ENCODE results near the gene TGM5.
A peak's percentile ranks its signal among the peaks of the same experiment; 100 is the strongest.
"Not testable (repeated sequence)": the region's sequence is repeated elsewhere in the genome, so short reads cannot be mapped to it uniquely, and the experiment has no call there.

Gene TGM5, protein sequence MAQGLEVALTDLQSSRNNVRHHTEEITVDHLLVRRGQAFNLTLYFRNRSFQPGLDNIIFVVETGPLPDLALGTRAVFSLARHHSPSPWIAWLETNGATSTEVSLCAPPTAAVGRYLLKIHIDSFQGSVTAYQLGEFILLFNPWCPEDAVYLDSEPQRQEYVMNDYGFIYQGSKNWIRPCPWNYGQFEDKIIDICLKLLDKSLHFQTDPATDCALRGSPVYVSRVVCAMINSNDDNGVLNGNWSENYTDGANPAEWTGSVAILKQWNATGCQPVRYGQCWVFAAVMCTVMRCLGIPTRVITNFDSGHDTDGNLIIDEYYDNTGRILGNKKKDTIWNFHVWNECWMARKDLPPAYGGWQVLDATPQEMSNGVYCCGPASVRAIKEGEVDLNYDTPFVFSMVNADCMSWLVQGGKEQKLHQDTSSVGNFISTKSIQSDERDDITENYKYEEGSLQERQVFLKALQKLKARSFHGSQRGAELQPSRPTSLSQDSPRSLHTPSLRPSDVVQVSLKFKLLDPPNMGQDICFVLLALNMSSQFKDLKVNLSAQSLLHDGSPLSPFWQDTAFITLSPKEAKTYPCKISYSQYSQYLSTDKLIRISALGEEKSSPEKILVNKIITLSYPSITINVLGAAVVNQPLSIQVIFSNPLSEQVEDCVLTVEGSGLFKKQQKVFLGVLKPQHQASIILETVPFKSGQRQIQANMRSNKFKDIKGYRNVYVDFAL

DNA sequence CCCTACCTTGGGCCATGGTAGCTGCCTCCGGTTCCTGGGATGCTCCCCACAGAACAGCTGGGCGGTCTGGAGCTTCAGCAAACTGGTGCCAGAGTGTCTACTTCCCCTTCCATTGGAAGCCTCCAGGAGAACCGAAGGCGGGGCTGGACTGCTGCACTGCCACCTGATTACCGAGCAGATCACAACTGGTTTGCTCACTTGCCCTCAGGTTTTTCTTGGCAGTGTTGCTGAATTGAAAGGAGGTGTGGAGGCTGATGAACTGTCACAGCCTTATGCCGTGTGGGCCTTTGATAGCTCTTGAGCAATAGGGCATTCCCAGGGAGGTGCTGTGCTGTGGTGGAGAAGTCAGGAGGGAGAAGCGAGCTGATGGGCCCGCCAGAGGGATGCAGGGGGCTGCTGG is at the start of gene TGM5:
Gene TGM5, minus strand, starts transcription at position 95 of the 400 bp plus-strand sequence. Its CDS starts 79 bp downstream, at position 16.
- no peak for DNase-seq

DNA sequence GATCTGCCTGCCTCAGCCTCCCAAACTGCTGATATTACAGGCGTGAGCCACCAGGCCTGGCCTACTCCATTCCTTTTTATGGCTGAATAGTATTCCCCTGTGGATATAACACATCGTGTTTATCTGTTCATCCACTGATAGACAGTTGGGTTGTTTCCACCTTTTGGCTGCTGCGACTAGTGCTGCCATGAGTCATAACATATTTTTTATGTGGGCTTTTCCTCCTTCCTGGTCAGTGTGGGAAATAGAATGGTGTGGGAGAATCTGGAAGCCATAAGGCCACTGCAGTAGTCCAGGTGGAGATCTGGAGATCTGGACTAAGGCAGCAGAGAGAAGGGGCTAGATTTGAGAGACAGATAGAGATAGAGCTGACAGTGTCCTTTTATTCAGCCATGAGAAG is 47.4 kb upstream of the TGM5 start:
- DNase-seq: no peak

DNA sequence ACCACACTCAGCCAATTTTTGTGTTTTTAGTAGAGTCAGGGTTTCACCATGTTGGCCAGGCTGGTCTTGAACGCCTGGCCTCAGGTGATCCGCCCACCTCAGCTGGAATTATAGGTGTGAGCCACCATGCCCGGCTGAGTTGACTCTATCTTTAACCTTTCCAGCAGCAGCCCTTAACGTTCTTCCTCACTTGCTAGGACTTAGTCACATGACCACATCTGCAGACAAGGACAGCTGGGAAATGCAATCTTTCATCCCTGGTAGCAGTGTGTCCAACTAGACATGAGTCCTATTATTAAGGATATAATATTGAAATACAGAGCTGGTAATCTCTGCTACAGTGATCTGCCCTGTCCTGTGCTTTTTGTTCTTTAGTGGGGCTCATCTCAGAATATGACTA is 45.6 kb upstream of the TGM5 start:
- DNase-seq: no peak

DNA sequence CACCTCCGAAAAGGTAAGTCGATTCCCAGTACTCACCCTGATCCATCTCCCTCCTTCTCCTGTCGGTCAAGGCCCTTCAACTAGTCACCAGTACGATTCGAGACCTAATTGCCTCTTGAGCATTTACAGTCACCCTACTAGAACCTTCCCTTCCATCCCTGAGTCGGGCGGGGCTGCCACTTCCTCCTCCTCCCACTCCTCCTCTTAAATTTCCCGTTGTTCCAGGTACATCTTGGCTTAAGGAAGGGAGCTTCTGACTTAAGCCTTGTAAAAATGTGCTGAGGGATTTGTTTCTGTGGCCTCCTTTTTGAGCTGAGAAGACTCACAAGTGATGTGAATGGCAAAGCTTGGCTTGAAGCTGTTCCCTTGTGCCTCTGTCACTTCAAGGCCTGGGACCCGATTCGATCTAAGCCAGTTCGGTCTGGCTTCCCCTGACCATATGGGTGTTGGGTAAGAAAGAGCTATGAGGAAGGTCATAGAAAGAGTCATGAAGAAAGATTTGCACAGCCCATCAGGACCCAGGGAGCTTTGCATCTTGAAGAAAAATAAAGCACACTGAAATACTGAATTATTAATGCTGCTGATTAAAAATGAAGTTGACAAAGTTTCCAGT is 35.6 kb upstream of the TGM5 start, which contains the start of gene TGM7:
Gene TGM7, minus strand, starts transcription at position 51 of the 613 bp plus-strand sequence.
- DNase-seq: no peak

DNA sequence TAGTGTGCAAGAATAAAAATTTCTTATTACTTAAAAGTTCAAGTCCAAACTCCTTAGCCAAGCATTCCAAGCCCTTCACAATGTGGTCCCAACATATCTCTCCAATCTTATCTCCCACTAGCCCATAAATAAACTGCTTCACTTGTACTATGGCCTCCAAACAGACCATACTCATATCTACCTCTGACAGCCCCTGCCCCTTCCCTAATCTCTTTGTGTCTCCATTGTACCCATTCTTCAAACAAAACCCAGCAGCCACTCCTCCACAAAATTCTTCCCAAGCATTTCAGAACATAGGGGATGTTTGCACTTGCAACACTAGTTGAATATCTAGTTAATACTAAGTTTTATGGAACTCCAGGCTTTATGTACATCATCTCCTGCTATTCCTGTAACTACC is 33.2 kb upstream of the TGM5 start:
- no peak for DNase-seq

DNA sequence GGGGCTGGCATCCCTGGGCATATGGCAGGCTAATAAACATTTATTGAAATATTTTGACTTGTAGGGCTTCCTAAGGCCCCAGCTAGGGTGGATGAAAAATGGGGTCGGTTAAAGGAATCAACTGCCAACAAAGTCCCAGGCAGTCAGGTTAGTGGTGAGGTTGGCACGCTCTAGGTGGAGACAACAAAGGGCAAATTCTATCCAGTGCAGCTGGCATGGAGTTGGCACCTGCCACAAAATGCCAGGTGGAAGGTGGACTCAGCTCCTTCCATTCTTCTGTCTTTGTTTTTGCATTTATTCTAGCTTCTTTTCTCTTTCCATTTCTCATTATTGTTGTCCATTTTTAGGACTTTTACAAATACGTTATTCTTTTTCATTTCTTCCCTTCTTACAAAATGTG is 32.7 kb upstream of the TGM5 start:
- DNase-seq: no peak

DNA sequence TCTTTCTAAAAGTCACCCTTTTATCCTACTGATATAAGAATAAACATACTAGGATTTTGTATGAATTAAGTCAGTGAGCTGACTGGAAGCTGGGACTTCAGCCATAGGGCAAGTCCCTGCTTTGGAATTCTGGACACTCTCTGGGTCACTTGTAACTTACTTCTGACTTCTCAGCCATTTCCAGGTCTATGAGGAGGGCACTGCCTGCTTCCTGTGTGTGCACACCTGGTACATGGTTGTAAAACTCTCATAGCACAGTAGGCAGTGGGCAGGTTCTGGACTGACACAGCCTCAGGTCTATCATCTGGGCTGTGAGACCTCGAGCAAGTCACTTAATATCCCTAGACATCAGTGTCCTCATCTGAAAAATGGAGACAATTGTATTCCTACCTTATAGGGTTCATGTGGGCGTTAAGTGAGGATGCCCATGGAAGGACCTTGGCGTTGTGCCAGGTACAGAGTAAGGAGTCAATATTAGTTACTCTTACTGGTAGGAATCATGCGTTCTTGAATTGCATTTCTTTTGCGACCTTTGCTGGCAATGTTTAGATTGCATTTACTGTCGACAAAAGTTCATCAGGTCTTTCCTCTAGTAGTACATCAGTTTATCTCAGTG is 27.5 kb upstream of the TGM5 start:
- DNase-seq: no peak

DNA sequence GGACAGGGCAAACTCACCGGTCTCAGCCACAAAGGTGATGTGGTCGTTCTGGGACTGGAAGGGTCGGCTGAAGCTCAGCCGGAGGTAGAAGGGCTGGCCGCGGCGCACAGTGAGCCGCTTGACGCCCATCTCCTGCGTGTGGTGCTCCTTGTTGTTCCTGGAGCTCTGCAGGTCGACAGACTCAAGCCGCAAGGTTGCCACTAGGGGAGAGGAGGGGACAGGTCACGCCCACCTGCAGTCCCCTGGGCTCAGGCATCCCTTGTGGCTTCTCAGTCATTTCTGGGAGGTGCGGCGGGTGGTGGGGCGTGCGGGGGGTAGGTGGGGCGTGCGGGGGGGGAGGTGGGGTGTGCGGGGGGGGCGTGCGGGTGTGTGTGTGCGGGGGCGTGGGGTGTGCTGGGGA is 26.7 kb upstream of the TGM5 start:
- DNase-seq: peak in 1 of 2 experiments; percentile 8

DNA sequence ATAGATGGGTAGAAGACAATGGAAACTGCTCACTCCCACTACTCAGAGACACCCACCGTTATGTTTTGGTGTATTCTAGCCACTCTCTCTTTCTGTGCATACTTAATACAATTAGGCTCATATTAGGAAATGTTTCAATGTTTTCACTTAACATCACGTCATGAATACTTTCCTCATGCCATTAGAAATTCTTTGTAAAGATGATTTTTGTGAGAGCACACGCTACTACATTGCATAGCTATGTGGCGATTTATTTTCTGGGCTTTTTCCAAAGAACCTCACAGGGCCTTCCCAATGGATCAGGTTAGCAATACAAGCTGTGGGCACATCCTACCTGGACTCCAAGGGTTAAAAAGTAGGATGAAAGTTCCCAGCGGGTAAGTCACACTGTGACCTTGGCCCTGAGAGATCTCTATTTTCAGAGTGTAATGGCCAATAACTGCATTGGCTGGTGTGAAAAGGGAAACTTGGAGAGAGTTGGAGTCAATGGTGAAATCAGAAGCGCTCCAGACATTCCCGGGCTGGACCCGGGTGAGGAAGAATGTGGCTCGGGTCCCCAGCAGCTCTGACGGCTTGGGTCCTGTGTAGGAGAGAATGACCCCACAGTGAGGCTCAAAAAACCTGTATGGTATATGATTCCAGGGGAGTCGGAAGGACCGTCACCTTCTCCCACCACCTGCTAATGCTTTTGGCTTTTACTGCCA is 25.8 kb upstream of the TGM5 start:
- DNase-seq: no peak

DNA sequence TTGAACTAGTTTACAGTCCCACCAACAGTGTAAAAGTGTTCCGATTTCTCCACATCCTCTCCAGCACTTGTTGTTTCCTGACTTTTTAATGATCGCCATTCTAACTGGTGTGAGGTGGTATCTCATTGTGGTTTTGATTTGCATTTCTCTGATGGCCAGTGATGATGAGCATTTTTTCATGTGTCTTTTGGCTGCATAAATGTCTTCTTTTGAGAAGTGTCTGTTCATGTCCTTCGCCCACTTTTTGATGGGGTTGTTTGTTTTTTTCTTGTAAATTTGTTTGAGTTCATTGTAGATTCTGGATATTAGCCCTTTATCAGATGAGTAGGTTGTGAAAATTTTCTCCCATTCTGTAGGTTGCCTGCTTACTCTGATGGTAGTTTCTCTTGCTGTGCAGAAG is 22.9 kb upstream of the TGM5 start:
- not testable (repeated sequence) for DNase-seq

DNA sequence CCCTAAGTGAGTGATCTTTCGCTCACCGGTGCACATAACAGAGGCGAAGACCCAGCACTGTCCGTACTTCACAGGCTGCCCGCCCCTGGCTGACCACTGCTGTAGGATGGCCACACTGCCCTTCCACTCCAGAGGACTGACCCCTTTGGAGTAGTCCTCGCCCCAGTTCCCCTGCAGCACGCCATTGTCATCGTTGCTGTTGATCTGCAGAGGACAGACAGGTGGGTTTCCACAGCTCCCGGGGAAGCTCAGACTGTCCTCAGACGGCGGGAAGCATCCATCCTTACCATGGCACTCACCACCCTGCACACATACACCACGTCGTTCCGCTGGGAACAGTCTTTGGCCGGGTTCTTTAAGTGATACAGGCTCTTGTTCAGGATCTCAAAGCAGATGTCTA is 20.5 kb upstream of the TGM5 start:
- no peak for DNase-seq

DNA sequence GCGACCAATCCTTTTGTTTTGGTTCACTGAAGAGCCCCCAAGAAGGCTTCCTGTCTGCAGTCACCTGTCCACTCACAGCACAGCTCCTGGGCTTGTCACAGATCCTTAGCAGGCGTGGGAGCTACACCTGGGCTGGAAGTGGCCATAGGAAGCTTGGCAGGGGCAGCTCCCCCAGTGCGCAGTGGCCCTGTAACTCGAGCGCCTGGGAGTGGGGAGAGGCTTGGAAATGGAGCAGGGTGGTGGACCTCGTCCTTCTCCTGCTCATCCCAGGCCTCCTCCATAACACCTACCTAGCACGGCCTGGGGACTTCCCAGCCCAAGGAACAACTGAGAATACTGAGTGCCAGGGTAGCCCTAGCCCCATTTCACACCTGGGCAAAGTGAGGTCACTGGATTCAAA is 19.3 kb upstream of the TGM5 start:
- DNase-seq: no peak

DNA sequence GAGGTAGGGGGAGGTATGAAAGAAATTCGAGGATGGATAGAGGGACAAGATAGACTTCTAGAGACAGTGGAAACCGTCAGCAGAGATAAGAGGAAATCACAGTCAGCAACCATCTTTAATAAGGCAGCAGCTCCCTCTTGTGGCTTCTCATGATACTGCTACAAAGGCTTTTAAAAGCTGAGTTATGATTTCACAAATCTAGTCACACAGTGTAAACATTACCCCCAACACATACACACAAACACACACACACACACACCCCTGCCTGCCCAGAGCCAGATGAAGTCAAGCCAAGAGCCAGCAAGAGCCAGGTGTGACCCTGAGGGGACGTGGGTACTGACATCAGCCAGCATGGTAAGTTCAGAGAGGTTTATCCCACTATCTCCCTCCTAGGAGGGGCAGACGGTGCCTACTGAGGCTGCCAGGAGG is 18.9 kb upstream of the TGM5 start:
- DNase-seq: peak; percentile 55 to 63

DNA sequence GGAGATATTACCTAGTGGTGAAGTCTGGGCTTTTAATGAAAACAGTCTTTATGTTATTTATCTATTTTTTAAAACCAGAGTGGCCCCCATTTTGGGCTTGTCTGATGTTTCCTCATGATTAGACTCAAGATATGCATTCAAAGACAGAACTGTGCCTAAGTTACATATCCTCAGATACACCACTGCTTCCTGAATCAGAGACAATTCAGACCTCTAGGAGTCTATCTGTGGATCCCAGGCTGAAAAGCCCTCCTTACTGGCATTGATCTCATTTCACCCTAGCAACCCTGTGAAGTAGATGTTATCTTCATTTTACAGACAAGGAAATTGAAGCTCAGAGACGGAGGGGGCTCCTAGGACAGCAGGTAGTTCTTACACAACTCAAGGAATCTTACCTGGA is 16.8 kb upstream of the TGM5 start:
- no peak for DNase-seq

DNA sequence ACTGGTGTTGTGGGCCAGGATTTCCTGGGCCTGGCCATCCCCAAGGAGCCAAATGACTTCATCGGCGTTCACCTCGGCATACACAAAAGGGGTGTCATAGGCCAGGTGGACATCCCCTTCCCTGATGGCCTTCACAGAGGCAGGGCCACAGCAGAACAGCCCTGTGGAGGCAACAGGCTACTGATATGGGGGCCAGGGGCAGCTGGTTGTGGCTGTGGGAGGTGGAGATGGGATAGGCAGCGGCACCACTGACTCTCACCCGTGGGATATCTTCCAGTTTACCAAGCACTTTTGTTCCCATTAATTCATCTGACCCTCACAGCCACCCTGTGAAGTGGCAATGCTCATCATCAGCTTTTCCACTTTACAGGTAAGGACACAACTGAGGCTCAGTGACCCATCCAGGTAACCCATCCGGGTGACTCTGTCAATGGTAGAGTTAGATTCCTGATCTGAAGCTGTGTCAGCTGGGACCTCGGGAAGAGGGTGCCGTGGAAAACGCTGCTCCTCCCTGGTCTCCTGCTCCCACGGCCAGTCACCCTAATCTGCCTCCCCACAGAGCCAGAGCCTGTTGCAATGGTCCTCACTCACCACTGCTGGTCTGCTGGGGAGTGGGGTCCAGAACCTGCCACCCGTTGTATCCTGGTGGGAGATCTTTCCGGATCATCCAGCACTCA is 15.3 kb upstream of the TGM5 start:
- no peak for DNase-seq

DNA sequence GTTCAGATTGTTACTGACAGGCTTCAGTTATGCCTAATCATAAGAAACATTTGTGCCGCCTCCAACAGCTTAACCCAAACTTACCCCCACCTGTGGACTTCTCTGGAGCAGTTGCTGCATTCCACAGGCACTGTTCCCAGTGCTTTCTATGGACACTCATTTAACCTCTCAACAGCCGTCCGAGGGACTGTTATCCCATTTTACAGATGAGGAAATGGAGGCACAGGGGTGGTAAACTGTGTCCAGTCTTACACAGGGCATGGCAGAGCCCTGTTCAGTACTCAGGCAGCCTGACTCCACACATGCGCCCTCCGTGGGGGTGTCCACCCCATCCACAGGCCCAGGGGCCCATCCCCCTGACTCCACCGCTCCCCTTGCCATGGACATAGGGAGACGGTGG is 14.3 kb upstream of the TGM5 start:
- DNase-seq: no peak

DNA sequence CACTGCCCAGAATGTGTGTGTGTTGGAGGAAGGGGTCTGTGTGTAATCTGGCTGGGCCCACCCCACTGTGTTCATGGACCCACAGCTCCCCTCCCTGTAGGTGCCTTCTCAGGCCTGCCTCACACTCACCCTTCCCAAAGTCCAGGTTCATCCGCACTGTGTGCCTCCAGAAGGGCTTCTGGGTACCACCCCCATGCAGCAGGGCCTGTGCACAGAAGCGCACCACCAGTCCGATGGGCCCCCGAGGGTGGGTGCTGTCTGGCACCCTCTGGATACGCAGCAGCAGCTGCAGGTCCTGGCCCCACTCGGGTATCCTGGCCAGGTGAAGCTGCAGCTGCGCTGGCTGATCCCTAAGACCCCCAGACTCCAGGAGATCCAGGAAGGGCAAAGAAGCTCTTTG is 12.8 kb upstream of the TGM5 start:
- DNase-seq: no peak

DNA sequence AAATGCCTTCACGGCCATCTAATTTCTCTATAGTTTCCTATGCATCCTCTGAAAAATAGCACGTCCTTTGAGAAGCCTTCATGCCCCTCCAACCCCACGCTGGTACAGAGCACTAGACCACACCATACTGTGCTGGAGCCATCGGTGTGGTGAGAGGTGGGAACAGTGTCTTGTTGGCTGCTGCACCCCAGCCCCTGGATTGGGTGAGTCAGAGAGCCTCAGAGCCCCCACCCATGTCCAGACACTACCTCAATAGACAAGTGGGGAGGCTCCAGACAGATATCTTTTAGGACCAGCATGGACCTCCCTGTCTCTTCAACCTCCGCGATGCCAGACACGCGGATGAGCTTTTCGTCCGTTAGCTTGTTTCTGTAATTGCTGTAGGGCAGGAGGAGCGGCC is 12.1 kb upstream of the TGM5 start:
- no peak for DNase-seq

DNA sequence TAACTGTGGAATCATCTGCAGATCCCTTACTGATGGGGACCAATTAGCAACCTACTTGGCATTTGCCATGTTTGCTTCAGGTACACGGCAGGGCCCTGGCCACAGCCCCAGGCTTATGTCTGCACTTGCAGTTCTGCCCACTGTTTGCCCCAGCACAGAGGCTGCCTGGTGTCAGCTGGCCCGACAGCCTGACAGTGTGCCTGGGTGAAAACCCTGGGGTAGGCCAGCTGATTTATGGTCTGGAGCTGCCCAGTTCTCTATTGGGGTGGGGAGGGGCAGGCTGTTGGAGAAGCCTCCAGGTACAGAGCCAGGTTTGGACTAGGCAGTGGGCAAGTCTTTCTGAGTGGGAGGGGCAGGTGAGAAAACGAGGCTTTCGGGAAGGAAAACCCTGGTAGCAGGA is 11.2 kb upstream of the TGM5 start:
- DNase-seq: no peak

DNA sequence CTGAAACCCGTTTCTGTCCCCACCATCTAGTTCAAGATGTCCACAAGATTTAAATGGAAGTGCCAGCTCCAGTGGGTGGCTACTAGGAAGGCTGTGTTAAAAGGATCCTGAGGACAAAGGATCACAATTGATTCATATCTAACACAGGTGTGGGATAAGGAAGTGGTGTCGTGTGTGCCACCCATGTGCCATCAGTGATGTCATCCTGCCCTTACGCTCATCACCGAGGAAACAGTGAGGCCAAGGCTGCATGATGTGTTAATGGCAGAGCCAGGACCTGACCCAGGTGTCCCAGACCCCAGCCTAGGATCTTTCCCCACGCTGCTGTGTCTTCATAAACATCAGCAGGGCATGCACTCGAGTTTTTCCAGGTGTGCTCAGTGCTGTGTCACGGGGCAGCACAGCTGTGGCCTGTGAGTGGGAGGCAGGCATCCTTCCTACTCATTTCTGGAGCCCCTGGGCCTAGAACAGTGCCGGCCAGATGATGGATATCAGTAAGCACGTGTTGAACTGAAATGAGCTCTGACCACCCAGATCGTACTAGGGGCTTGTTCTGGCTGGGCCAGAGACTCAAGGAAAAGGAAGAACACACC is 10.6 kb upstream of the TGM5 start:
- no peak for DNase-seq

DNA sequence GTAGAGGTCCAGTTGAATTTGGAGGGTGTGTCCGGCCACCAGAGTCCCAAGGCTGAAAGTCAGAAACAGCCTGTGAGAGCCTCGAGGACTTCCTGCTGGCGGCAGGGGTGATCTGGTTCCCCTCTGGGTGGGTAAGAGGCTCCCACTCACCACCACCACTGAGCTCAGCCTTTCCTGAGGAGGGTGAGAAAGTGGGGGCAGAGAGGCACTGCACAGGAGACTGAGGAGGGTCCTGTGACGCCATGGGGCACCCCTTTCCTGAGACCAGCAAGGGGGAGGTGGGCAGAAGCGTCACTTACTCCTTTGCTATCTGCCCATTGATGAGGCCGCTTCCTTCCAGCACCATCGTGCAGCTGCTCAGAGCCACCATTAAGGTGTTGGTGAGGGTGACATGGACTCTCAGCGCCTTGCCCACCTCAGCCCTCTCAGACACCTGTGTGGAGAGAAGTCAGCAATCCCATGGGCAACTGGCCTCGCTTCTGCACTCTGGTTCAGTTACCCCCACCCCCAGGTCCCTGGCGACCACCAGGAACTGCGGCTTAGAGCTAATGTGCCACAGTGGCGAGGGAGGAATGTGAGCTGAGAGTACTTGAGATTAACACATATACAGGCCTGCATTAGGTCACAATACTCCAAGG is 10.0 kb upstream of the TGM5 start:
- no peak for DNase-seq

Data from activated CD4-positive, alpha-beta T cell treated with anti-CD3 and anti-CD28 coated beads, Interleukin-2, amount 50 U/mL, for 48 hours (primary cell).